Measurements from ENCODE around the gene ALOXE3. TPM values are rescaled to one million over a fixed set of nuclear protein-coding genes. Genes with fewer than 3 reads are reported as not detected.

The ALOXE3 gene
- total and polyA plus RNA-seq, 4 donors, result not detected

- Histone ChIP-seq H3K27me3 (ENCODE audit: control insufficient read depth in 4 of 4, insufficient read depth in 4 of 4, low read length in 3 of 4) (peaks cover 2 to 16% (median 7%) of the 10 kb centered on the region in 4 donors), H3K36me3 (ENCODE audit: control insufficient read depth in 4 of 4, insufficient read depth in 3 of 4, low read depth in 1 of 4, low read length in 3 of 4) (no peaks in the 10 kb centered on the region), H3K4me1 (ENCODE audit: control insufficient read depth in 4 of 4, insufficient read depth in 4 of 4, low read length in 3 of 4) (peaks cover 3 to 8% (median 5%) of the 10 kb centered on the region in 4 donors), H3K9ac (ENCODE audit: low read depth in 1 of 2, low read length in 2 of 2) (no peak overlapping the region), H3K9me3 (ENCODE audit: control insufficient read depth in 4 of 4, low read length in 3 of 4) (no peaks in the 10 kb centered on the region), H3K4me3 (ENCODE audit: low read depth in 1 of 3, low read length in 3 of 3) (no peak overlapping the region), H3K27ac (ENCODE audit: low read depth in 1 of 2, low read length in 2 of 2) (no peak overlapping the region)
- DNase-seq (ENCODE audit: low spot score), result no peak
- 93% methylated on average over 6 of the region's 6 CpGs for WGBS
- no peak for TF ChIP-seq MAX (IDR thresholded peaks at IDR 0.05)
- no peak for TF ChIP-seq RXRA (IDR thresholded peaks at IDR 0.05)
- no peak for TF ChIP-seq FOXA1 (IDR thresholded peaks at IDR 0.05)
- no peak for TF ChIP-seq YY1 (IDR thresholded peaks at IDR 0.05)
- TF ChIP-seq RAD21 (IDR thresholded peaks at IDR 0.05), result no peak
- no peak for TF ChIP-seq ZBTB33 (IDR thresholded peaks at IDR 0.05)
- no peak for TF ChIP-seq EGR1 (IDR thresholded peaks at IDR 0.05; ENCODE audit: low read depth in 2 of 2)
- no peak for TF ChIP-seq REST (IDR thresholded peaks at IDR 0.05)
- TF ChIP-seq SP1 (IDR thresholded peaks at IDR 0.05), result no peak
- TF ChIP-seq HNF4G (IDR thresholded peaks at IDR 0.05), result no peak
- TF ChIP-seq FOXA2 (IDR thresholded peaks at IDR 0.05), result no peak
- TF ChIP-seq GABPA (IDR thresholded peaks at IDR 0.05 in 1 of 2, conservative IDR thresholded peaks at IDR 0.05 in 1 of 2), result no peak
- TF ChIP-seq NR2F2 (IDR thresholded peaks at IDR 0.05), result no peak
- TF ChIP-seq HNF4A (conservative IDR thresholded peaks at IDR 0.05), result no peak
- no peak for TF ChIP-seq TAF1 (conservative IDR thresholded peaks at IDR 0.05)
- no peak for TF ChIP-seq JUND (IDR thresholded peaks at IDR 0.05)
- TF ChIP-seq ATF3 (IDR thresholded peaks at IDR 0.05), result no peak
- no peak for TF ChIP-seq CTCF (IDR thresholded peaks at IDR 0.05; ENCODE audit: low read depth, low read length, missing input control)
Observed at GRCh38 chr17:8110907-8111306, 7.4 kb downstream of the ALOXE3 start.

All from liver (tissue), 9 donors.